NB4 (cell line): Measurements from ENCODE around the gene SPINK13.

Source experiments
- CTCF ChIP-seq: IDR thresholded peaks from one replicate; pipeline ENCODE4 v1.5.1; 2012; ENCODE audit warnings: low read depth, low read length
- MYC ChIP-seq: IDR thresholded peaks from 2 replicates; pipeline ENCODE4 v1.6.1; 2011; ENCODE audit warnings: low read depth, low read length
- POLR2A ChIP-seq: IDR thresholded peaks from 2 replicates; pipeline ENCODE4 v1.6.1; 2011; ENCODE audit warnings: mild to moderate bottlenecking; ENCODE audit not compliant: insufficient read length; ENCODE audit errors: extremely low read depth

- no peak for TF ChIP-seq CTCF
- TF ChIP-seq POLR2A: no peak
- no peak for TF ChIP-seq MYC
Measured at GRCh38 chr5:148221508-148221907, 47.1 kb upstream of the SPINK13 start.
